Posterior cingulate gyrus (tissue), 11 donors: ENCODE results near the gene NETO2.
A peak's percentile ranks its signal among the peaks of the same experiment; 100 is the strongest.

Experiments used
- DNase-seq, 10 donors: peaks; one replicate each; pipeline versions ENCODE4 v3.0.0 to v3.0.0-alpha.2; 2020 to 2021; ENCODE audit warnings: mixed read lengths in 3 of 10
- intact Hi-C: fragments of 100-400 bp; cut with DNase I; formaldehyde crosslinking; loops from one replicate; pipeline ENCODE4 v1.15.1; 2023

Gene NETO2

DNA sequence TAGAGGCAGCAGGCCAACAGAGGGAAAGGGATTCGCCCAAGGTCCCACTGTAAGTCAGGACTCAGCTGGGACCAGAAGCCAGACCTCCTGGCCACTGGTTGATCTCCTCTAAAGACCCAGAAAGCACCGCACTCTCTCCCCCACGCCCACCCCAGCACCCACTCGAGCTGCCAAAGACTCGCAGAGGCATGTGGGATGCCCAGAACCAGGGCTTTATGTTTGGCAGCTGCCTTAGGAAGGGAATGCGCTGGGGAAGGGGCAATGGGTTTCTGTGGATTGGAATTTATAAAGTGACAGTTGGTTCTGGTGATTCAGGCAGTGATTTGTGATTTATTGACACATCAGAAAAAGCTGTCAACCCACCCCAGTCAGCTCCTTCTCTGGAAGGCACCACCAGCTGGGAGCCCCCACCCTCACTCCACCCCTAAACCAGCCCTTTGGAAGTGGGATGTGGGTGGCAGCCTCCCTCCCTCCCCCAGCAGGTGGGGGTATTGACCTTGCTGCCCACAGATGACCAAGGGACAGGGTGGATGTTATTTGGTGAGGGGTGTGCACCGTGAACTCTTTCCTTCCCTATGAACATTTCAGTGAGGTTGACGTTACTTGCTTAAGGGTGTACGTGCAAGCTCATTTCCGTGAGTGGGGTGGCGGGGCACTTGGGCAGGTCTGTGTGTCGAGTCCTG, 93.7 kb downstream of the NETO2 start:
- intact Hi-C loops, result no loop called here
- DNase-seq, result peak in 1 of 10 donors; percentile 37

DNA sequence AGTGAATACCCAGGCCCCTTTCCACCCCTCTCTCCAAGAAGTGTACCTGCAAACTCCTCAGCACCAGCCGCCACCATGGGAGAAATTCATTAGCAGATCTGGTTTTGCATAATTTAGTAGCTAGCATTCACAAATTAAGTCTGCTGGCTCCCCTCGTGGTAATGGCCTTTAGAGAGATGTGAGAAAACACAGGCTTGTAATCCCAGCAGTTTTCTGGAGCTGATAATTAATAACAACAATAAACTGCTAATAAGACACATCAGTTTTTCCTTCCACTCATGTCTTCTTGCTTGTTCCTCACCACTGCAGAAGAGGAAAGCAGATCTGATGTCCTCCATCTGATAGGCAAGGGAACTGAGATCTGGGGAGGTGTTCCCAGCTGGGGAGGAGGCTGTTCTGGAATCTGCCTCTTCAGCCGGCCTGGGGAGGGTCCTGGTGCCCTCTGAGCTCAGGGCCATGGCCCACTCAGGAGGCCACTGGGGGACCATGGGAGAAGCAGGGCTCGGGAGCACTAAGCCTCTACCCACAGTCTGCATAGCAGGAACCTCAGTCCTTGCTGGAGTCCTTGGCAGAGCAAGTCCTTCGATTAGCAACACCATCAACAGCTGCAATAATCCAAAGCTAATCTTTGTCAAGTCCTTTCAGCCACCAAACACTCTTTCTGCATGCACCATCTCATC, 96.1 kb downstream of the NETO2 start:
- intact Hi-C loops, result no loop called here

GRCh38 chr16:47046726-47047523, 96.8 kb downstream of the NETO2 start:
- intact Hi-C loops, result no loop called here

More for the DNA sequence above, 96.1 kb downstream of the NETO2 start:
- DNase-seq, result peak in 1 of 10 donors; percentile 61

GRCh38 chr16:47045459-47045858, 98.3 kb downstream of the NETO2 start:
- intact Hi-C loops, result no loop called here
- DNase-seq, result no peak

More at GRCh38 chr16:47046726-47047523, 96.8 kb downstream of the NETO2 start:
- peak in 1 of 10 donors; percentile 66 for DNase-seq

DNA sequence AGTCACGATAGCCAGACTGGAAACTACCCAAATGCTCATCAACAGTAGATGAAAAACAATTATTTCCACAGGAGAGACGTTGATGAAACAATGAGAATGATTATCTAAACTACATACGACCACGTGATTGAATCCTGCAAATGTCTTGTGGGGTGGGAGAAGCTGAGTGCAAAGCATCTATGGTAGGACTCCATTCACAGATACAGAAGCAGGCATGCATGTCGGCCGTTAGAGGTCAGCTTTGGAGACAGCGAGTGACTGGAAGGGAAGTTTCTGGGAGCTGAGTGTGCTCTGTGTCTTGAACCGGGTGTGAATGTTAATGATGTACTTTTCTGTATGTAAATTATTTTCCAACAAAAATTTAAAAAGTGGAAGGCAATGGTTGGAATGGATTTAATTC, 98.7 kb downstream of the NETO2 start:
- intact Hi-C loops, result no loop called here
- DNase-seq, result peak in 4 of 10 donors; percentile 18 to 69 (median 28)

- intact Hi-C loops, result no loop called here
- DNase-seq, result peak in 1 of 10 donors; percentile 29
These were observed 99.6 kb downstream of the NETO2 start for GRCh38 chr16:47043970-47044684.

DNA sequence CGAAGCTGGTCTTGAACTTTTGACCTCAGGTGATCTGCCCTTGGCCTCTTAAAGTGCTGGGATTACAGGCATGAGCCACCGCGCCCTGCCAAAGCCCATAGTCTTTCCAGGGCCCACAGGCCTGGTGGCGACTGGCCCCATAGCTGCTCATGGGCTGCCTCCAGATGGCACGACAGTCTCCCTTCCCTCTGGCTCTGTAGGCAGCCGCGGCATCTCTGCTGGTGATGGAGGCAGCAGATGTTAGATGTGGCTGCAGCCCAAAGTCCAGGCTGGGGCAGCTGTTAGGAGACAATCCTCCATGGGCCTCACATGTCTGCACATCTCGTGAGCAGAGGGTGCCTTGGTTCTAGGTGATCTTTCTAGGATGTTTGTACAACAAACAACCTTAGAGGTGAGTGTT, 100.5 kb downstream of the NETO2 start:
- peak in 7 of 10 donors; percentile 7 to 88 (median 25) for DNase-seq
- intact Hi-C loops, result no loop called here

GRCh38 chr16:47037746-47038458, 105.8 kb downstream of the NETO2 start:
- intact Hi-C loops, result loop anchor here (2.0 to 10.0 kb wide), 3 partner anchors 104 to 1127 kb away; partner anchors contain the start of gene NETO2
- peak; percentile 73 to 97 (median 91) for DNase-seq

- peak in 4 of 10 donors; percentile 19 to 88 (median 41) for DNase-seq
- intact Hi-C loops, result loop anchor here (2.0 to 10.0 kb wide), 3 partner anchors 105 to 1127 kb away; partner anchors contain the start of gene NETO2
These were observed 106.4 kb downstream of the NETO2 start for GRCh38 chr16:47037396-47037745.

DNA sequence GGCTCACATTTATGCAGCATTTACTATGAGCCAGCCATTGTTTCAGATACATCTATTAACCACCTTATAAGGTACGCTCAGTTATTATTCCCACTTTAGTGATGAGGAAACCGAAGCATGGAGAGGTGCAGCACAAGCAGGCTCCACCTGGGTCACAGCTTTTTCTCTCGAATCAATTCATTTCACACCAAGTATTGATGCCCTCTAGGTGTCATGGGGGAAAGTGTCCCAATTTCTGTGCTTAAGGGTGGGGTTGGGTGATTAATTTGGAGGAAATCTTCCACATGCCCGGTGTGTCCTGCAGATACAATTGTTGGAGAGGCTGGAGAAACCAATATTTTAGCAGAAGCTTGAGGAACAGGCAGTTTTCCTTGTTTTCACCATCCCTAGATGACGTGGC, 107.5 kb downstream of the NETO2 start:
- intact Hi-C loops, result loop anchor here (2.0 to 10.0 kb wide), 3 partner anchors 106 to 1129 kb away; partner anchors contain the start of gene NETO2
- DNase-seq, result no peak

DNA sequence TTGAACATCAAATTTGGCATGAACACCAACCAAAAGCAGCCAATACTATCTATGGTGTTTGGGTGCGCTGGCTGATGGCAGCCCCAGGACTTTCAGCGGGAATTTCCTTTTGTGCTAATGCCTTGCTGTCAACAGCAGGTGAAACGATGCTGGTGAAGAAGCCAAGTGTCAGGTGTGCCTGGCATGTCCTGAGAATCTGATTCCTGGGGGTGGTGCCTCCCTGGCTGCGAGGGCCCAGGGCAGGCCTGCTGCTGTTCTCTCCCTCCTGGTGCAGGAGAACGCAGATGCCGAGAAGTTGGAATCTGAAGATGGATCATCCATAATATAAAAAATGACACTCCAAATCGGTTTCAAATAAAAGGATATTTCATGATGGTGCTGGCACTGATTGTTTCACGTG, 108.3 kb downstream of the NETO2 start:
- intact Hi-C loops, result loop anchor here (5.0 to 10.0 kb wide), 2 partner anchors 107 to 1019 kb away; partner anchors contain the start of gene NETO2
- peak in 1 of 10 donors; percentile 45 for DNase-seq

- intact Hi-C loops, result loop anchor here (10.0 kb wide), 1 partner anchor 1020 kb away; no protein-coding TSS in a partner anchor
- DNase-seq, result peak in 1 of 10 donors; percentile 20
These were observed 109.3 kb downstream of the NETO2 start for GRCh38 chr16:47034455-47034854.

- DNase-seq, result peak in 1 of 10 donors; percentile 7
- intact Hi-C loops, result loop anchor here (10.0 kb wide), 1 partner anchor 1022 kb away; no protein-coding TSS in a partner anchor
These were observed 110.6 kb downstream of the NETO2 start for GRCh38 chr16:47033176-47033575.

GRCh38 chr16:47029724-47030123, 114.0 kb downstream of the NETO2 start:
- intact Hi-C loops, result loop anchor here (10.0 kb wide), 1 partner anchor 1025 kb away; no protein-coding TSS in a partner anchor
- peak in 1 of 10 donors; percentile 41 for DNase-seq

GRCh38 chr16:47028767-47029377, 114.9 kb downstream of the NETO2 start:
- intact Hi-C loops, result no loop called here
- no peak for DNase-seq
